Stimulated activated CD8-positive, alpha-beta memory T cell treated with anti-CD3 and anti-CD28 coated beads, Interleukin-4, amount 100 ng/mL, for 48 hours (primary cell): Measurements from ENCODE around the gene AP3B1.

Experiments
- DNase-seq: peaks from one replicate; pipeline ENCODE4 v3.0.0-alpha.2; 2020

AP3B1 gene

DNA sequence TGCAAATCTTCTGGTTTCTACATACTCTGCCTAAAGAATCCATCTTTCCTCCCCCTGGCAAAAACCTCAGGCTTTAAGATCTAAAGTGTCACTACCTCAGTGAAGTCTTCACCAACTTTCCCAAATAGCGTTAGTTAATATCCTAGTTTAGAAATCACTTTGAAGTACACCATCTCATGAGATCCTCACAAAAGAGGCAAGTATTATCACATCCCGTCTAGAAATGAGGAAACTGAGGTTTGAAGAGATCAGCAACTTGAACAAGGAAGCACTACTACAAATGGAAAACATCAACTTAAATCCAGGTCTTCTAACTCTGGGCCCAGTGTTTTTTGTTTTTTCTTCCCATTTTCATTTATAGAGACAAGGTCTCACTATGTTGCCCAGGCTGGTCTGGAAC lies 4.6 kb downstream of the AP3B1 start:
- DNase-seq = no peak

DNA sequence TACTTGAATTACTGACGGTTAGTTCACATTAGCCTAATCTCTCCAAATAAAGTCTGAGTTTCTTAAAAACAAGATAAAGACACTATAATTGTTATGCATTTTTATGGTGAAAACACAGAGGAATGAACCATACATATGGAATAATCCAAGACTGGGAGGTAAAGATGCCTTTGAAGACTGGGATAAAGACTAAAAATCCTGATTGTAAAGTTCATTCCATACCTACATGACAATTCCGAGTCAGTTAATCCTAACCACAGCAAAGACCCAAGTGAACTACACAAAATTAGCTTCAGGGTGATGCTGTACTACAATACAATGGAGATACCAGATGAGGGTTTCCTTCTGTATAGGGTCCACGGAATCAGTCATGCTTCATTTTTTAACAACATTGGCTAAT lies 6.3 kb downstream of the AP3B1 start:
- no peak for DNase-seq

DNA sequence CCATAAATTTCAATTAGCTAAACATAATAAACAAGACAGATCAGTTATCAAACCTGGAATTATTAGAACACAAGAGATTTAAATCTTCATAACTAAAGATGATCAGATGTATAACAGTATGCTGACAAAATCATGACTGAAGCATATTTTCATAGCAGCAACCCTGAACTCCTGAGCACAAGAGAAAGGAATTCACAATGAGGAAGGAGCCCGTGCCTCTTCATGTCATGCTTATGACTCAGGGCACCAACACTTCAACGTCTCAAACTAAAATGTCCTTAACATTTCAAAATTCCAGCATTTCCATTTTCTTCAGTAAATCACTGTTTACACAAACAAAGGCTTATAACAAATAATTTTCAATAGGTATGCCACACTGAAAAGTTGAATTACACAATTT lies 6.7 kb downstream of the AP3B1 start:
- no peak for DNase-seq

DNA sequence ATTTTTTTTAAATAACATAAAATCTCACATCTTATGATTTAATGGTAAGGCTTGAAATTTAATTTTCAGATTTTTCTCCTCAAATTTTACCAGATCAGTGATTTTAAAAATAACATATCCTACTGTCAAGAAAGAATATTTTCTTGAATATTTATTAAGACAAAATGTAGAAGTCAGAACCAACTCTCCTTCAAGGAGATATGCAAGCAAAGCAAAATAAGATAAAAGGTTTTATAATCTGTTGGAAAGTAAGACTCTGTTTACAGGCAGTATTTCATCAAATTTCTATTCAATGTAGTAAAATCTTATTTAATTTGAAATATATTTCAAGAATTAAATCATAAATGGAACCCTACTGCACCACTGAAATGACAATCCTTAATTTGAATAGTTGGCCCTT lies 7.3 kb downstream of the AP3B1 start:
- DNase-seq = no peak

DNA sequence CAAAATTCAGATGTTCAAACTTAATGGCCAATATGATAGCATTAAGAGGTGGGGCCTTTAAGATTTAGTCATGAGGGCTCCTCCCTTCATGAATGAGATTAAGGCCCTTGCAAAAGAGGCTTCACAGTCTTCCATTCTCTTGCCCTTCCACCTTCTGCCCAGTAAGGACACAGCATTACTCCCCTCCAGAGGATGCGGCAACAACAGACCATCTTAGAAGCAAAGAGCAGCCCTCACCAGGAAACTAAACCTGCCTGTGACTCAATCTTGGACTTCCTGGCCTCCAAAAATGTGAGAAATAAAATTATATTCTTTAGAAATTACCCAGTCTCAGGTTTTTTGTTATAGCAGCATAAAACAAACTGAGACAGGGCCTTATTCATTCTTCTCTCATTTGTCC lies 8.2 kb downstream of the AP3B1 start:
- no peak for DNase-seq

DNA sequence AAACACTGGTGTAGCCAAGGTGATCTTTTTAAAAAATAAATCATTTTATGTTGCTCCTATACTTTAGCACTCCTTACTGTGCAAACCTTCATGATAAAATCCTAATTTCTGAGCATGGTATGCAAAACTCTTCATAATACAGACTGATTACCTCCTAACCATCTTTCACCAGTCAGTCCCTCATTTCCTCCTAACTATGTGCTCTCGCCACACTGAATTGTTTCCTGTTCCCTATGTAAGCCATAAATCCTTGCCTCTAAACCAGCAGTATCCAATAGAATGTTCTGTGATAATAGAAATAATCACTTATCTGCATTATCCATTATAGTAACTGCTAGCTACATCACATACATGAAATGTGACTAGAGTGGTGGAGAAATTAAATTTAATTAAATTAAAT lies 10.7 kb downstream of the AP3B1 start:
- DNase-seq = no peak

DNA sequence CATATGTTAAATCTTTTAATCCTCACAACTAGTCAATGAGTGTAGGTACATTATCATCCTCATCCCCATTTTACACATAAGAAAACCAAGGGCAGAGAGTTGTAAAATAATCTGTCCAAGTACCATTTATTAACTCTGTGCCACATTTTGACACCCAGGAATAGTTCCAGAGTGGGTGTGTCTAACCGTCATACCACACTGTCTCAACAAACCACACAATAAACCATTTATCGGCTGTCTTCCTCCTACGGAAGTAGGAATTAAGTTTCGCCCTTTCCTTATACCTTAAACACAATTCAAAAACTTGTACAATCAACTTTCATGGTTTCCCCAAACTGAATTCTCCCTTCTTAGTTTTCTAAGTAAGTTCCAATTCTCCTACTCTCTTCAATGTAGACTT lies 11.4 kb downstream of the AP3B1 start:
- DNase-seq = no peak

DNA sequence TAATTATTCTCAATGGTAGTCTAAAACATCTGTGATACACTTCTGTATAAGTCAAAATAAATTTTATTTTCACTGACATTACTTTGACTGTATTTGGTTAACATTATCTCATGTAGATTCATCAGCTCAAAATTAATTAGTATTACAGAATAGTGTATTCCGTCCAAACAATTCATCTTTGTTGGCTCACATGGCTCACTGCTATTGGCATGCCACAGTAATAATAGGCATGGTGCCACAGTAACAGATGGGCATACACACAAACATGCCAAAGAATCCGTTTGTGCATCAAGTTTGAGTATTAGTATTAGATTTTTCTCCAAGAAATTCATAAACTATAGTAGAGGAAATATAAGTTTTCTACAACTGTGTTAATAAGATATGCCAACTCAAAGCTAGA lies 14.2 kb downstream of the AP3B1 start:
- no peak for DNase-seq

DNA sequence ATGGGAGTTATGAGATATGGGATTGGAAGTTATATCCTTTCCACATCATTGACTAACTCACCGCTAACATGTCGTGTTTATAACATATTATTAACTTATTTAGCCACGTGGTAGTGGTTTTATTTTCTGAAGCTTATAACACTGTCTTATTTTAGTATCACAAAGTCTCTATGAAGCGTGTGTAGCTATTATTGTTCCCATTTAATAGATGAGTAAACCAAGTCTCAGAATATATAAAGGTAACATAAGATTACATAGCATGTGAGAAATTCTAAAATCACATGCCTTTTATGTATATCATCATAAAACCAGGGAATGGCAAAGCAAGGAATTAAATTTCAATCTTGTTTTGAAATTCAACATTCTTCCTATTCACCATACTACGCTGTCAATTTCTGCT lies 15.3 kb downstream of the AP3B1 start:
- DNase-seq = no peak

DNA sequence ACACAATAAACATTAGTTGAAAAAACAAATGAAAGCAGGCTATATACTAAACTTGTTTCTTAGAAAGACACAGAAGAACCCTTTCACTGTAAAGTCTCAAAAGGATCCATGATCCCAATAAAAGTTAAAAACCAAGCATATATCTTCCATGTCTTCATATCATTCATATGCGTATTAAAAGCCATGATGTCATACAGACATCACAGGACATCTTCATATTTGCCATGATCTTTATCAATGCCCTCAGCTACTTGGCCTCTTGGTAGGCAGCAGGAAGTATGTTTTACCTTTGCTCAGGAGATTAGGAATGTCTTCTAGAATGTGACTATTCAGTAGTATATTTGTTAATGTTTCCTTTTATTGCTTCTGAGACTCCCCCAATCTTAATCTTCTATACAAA lies 16.8 kb downstream of the AP3B1 start:
- DNase-seq = no peak

DNA sequence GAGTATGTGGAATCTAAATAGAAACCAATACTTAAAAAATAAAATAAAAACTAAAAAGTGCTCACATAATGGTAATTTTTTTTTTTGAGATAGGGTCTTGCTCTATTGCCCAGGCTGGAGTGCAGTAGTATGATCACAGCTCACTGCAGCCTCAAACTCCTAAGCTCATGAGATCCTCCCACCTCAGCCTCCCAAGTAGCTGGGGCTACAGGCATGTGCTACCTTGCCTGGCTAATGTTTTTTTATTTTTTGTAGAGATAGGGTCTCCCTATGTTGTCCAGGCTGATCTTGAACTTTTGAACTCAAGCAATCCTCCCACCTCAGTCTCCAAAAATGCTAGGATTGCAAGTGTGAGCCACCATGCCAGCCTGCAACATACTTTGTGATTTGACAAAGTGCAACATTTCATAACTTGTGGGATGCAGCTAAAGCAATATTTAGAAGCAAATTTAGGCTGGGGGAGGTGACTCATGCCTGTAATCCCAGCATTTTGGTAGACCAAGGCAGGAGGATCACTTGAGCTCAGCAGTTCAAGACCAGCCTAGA lies 18.4 kb downstream of the AP3B1 start:
- DNase-seq = no peak

DNA sequence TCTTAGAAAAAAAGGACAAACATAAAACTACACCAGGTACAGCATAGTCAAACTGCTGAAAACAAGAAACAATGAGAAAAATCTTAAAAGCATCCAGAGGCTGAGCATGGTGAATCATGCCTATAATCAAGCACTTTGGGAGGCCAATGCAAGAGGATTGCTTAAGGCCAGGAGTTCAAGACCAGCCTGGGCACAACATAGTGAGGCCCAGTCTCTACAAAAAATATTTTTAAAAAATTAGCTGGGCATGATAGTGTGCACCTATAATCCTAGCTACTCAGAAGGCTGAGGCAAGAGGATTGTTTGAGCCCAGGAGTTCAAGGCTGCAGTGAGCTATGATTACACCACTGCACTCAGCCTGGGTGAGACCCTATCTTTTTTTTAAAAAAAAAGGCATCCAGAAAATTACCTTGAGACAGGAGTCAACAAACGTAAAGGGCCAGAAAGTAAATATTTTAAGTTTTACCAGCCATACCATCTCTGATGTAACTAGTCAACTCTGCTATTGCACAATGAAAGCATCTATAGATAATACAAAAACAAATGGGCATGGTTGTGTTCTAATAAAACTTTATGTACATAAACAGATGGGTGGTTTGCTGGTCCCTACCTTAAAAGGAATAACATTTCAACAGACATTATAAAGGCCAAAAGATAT lies 19.8 kb downstream of the AP3B1 start:
- DNase-seq = no peak

DNA sequence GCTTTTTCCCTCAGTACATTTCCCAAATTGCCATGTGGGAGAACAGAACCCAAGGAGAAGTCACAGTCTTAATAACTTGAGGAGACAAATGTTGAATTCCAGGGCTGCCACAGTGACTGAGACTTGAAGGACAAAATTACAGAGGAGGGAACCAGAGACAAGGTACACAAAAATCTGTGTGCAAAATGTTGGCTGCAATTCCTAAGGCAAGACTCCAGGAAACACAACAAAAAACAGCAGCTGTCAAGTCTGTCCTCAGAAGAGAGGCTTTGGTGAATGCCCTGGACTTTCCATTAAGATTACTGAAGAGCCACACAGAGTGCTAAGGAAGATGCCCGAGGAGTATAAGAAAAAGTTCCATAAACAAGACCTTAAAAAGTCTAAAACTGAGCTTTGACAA lies 21.1 kb downstream of the AP3B1 start:
- no peak for DNase-seq

DNA sequence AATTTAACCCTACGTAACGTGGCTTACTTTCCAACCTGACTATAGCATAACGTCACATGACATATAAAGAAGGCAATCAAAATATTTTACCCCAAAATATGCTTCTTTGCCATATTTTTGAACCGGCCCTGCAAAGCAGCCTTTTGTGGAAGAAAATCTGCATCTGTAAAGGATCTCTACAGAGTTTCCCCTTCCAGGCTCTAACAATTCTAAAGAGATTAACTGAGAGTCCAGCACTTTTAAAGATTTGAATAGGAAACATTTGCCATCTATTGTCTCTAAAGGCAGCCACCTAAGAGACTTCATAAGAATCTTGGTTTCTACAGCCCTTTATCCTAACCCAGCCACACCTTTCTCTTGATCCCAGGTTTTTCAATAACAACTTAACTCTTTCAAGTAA lies 22.7 kb downstream of the AP3B1 start:
- no peak for DNase-seq

DNA sequence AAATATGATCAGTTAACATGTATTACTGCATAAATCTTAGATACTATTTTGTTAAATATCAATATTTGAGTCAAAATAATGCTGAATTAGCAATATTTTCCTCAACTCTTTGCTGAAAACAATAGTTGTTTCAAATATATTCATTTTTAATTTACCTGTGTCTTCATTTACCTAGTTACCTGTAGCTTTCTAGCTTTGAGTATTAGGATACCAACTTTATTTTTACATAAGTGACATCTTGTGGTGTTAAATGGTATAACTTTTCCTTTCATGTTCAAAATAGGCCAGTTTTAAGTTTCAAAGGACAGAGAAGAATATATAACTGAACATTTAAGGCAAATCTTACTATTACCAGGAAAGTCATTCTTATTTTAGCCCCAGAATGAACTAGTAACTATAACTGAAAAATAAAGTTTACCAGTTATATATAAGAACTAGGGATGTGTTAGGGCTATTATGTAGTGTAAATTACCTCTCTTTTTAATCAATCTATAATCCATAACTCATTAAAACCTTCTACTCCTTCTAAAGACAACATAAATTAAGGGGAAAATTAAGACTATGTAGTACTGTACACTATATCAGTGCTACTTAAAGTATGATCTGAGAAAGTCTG lies 25.3 kb downstream of the AP3B1 start:
- DNase-seq = no peak

DNA sequence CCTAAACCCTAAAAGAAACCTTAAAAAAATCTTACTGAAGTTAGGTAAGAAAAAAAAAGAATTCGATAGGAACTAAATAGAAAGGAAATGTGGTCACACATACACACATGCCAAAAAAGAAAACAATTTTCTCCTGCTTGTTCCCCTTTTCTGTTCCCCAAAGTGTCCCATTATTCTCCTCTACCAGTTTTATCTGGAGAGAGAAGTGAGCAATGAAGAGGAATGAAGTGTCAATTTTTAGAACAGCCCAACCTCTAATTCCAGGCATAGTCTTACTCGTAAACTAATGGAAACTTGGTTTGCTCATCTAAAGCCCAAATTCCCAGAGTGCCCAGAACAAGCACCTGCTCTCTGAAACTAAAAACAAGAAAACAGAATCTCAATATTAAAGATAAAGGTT lies 26.1 kb downstream of the AP3B1 start:
- no peak for DNase-seq

DNA sequence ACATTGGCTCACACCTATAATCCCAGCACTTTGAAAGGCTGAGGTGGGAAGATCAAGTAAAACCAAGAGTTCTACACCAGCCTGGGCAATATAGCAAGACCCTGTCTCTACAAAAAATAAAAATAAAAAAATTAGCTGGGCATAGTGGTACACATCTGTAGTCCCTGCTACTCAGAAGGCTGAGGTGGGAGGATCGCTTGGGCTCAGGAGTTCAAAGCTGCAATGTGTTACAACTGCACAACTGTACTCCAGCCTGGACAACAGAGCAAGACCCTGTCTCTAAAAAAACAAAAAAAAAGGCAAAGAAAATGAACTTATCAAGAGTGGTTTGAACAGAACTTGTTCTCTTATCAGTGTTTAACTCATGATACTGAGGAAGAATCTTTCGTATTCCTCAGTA lies 29.3 kb downstream of the AP3B1 start:
- no peak for DNase-seq

DNA sequence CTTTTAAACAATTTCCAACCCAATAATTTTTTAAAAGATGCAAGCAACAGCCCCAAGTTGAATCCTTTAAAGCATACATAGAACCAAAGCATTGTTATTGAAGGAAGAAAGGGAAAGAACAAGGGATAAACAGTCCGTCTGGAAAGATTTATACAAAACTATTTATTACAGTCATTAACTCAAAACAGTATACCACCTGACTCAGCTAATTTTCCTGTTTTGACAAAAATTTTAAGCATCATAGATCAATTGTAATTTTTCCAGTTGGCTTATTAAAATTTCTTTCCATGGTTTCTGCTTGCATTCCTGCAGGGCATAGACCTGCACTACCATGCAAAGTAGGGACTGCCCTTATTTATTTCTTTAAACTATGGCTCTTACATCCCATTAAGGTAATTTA lies 29.9 kb downstream of the AP3B1 start:
- DNase-seq = no peak

DNA sequence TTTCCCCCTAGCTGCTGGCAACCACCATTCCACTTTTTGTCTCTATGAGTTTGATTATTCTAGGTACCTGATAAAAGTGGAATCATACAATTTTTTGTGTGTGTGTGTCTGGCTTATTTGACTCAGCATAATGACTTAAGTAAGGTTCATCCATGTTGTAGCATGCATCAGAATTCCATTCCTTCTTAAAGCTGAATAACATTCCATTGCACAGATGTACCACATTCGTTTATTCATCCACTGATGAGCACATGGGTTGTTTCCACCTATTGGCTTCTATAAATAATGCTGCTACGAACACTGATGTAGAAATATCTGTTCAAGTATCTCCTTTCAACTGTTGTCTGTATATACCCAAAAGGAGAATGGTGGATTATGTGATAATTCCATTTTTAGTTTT lies 33.7 kb downstream of the AP3B1 start:
- no peak for DNase-seq

DNA sequence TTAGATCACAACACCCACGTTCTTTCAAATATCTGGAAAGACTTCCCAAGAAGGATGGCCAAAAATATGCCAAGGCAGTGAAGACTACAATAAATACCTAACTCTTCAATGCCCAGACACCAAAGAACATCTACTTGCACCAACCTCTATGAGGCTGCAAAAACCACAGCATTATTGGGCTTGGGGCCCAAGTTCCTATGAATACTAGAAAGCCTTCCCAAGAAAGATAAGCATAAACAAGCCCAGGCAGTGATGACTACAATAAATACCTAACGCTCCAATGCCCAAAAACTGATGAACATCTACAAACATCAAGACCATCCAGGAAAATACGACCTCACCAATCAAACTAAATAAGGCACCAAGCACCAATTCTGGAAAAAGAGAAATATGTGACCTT lies 41.3 kb downstream of the AP3B1 start:
- DNase-seq = no peak

DNA sequence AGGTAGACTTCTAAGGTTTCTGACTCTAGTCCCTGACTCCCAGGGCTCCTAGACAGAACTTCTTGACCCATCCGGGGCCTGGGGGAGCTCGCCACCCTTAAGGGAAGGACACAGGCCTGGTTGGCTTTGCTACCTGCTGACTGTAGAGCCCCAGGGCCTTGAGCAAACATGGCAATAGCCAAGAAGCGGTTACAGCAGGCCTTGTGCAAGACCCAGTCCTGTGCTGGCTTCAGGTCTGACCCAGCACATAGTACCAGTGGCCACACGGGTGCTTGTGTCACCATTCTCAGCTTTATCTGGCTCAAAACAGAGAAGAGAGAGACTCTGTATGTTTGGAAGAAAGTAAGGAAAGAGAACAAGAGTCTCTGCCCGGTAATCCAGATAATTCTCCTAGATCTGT lies 41.8 kb downstream of the AP3B1 start:
- DNase-seq = no peak

DNA sequence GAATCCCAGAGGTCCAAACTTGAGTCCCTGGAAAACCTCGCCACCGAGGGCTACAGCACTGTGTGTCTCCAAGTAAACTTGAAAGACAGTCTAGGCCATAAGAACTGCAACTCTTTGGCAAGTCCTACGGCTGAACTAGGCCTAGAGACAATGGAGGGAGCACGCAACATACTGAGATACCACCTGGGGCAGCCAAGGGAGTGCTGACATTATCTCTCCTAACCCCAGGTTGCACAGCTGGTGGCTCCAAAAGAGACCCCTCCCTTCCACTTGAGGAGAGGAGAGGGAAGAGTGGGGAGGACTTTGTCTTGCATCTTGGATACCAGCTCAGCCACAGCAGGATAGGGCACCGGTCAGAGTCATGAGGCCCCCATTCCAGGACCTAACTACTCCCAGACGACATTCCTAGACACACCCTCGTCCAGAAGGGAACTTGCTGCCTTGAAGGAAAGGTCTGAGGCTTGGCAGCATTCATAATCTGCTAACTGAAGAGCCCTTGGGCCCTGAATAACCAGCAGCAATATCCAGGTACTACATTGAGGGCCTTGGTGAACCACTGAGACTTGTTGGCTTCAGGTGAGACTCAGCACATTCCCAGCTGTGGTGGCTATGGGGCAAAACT lies 42.7 kb downstream of the AP3B1 start:
- DNase-seq = no peak

DNA sequence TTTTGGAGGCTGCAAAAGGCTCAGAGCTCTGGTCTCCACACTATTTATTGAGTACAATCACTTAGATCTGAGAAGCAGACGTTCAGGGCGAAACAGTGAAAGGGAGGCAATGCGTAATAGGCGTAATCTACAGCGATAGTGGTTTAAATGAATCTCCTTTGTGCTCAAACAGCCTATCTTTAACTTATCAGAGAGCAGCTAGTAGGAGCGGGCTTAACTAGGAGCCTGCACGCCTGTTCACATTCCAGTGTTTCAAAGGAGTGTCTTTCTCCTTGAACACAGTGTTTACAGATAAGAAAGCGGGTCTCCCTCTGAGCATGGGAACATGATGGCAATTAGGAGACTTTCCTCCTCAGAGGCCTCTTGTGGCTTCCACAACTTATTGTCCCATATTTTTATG lies 49.4 kb downstream of the AP3B1 start:
- no peak for DNase-seq

DNA sequence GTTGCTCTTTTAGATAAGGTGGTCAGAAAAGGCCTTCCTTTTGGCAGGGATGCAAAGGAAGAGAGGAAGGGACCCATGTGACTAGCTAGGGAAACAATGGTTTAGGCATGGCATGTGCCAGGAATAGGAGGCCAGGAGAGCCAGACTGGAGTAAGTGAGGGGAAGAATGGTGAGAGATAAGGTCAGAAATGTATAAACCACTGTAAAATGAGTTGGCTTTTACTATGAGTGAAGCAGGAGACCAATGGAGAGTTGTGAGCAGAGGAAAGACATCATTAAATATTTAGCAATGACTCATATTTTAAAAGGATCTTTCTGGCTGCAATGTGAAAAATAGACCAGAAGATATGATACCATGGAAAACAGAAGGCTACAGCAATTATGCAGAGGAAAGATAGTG lies 50.9 kb downstream of the AP3B1 start:
- no peak for DNase-seq

DNA sequence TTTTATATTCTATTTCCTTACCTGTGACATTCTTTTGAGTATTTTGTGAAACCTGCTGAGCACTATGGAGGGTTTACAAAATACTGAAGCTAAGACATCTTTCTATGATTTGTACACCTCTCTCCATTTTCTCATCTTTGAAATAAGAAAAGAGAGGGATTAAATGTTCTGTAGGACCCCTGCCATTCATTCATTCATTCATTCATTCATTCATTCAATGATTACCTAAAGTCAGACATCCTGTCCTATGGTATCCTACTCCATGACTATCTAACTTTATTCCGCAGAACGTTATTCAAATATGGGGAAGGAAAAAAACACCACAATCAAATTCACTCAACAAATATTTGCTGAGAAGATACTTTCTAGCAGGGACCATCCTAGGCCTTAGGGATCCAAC lies 51.4 kb downstream of the AP3B1 start:
- DNase-seq = no peak
